Ecto neural progenitor cell (in vitro differentiated cells): ENCODE results near the gene MACROD1.

Experiments used
- DNase-seq: peaks from one replicate; pipeline ENCODE4 v3.0.0-alpha.2; 2018; ENCODE audit warnings: low spot score

The MACROD1 gene

GRCh38 chr11:64035081-64035524 is 130.8 kb downstream of the MACROD1 start:
- no peak for DNase-seq

- DNase-seq: peak; percentile 66
Observed at GRCh38 chr11:64034411-64034811, 131.5 kb downstream of the MACROD1 start.

- no peak for DNase-seq
Observed at GRCh38 chr11:64032050-64032449, 133.9 kb downstream of the MACROD1 start.

GRCh38 chr11:64031001-64031400 is 134.9 kb downstream of the MACROD1 start:
- no peak for DNase-seq

- no peak for DNase-seq
Observed at GRCh38 chr11:64029773-64030172, 136.1 kb downstream of the MACROD1 start.

GRCh38 chr11:64028398-64029115 is 137.4 kb downstream of the MACROD1 start:
- peak; percentile 92 for DNase-seq

- no peak for DNase-seq
Observed at GRCh38 chr11:64027651-64028397, 138.1 kb downstream of the MACROD1 start.

- DNase-seq: no peak
Observed at GRCh38 chr11:64026575-64027205, 139.2 kb downstream of the MACROD1 start.

GRCh38 chr11:64025205-64025604 is 140.7 kb downstream of the MACROD1 start:
- DNase-seq: no peak

- DNase-seq: no peak
Observed at GRCh38 chr11:64023712-64024710, 141.9 kb downstream of the MACROD1 start.

GRCh38 chr11:64022125-64022784 is 143.7 kb downstream of the MACROD1 start:
- no peak for DNase-seq

- no peak for DNase-seq
Observed at GRCh38 chr11:64021757-64022093, 144.2 kb downstream of the MACROD1 start.

GRCh38 chr11:64020976-64021756 is 144.7 kb downstream of the MACROD1 start:
- no peak for DNase-seq

- DNase-seq: no peak
Observed at GRCh38 chr11:64019106-64020037, 146.5 kb downstream of the MACROD1 start.

- no peak for DNase-seq
Observed at GRCh38 chr11:64018310-64018709, 147.6 kb downstream of the MACROD1 start.

GRCh38 chr11:64017945-64018224 is 148.0 kb downstream of the MACROD1 start:
- no peak for DNase-seq

GRCh38 chr11:64015935-64016845 is 149.7 kb downstream of the MACROD1 start:
- no peak for DNase-seq

- DNase-seq: no peak
Observed at GRCh38 chr11:64015510-64015909, 150.4 kb downstream of the MACROD1 start.

GRCh38 chr11:64014356-64014755 is 151.6 kb downstream of the MACROD1 start:
- no peak for DNase-seq
